Thyroid gland (tissue), 4 donors: ENCODE measurements around the gene AMPD2.

Experiments
- CTCF ChIP-seq, 6 experiments: fragments of 200-600 bp in 3 of 6; fragments of 450-650 bp in 3 of 6; sonication (generic) in 3 of 6; IDR thresholded peaks; one replicate each; pipeline ENCODE4 v1.5.1; 2016 to 2019; ENCODE audit warnings: antibody characterized with exemption in 6 of 6, mild to moderate bottlenecking in 2 of 6, inconsistent platforms in 1 of 6, moderate library complexity in 1 of 6
- POLR2A ChIP-seq, 2 donors: fragments of 450-650 bp; IDR thresholded peaks; one replicate each; pipeline ENCODE4 v1.6.1; 2017; ENCODE audit warnings: antibody characterized with exemption in 2 of 2, mild to moderate bottlenecking in 2 of 2, moderate library complexity in 1 of 2

- TF ChIP-seq CTCF (IDR thresholded peaks at IDR 0.05) = no peak
- TF ChIP-seq POLR2A (IDR thresholded peaks at IDR 0.05) = no peak
Measured at GRCh38 chr1:109579491-109579890, 40.1 kb upstream of the AMPD2 start.
